ENCODE data around the gene EXOC6. TPM values are rescaled to one million over a fixed set of nuclear protein-coding genes. Genes with fewer than 3 reads are reported as not detected.

EXOC6 gene
- total RNA-seq, 1 experiment from 2014 or later: 12.9 TPM

DNA sequence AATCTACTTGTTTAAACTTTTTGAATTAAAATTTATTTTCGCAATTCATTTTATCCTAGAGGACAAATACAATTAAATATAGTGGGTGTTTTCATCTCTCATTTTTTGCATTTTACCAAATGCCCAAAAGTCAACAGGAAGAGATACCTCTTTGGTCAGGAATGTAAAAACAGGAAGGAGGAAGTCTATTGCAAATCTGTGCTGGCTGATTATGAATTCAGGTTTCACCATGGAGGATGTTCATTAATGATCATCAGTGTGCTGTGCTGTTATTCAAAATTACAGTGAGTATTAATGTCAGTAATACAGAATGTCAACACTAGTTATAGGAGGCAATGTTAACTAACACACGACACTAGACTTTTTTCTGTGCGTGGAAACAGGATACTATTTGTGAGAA is 24.7 kb downstream of the EXOC6 start (continued):
- no peak for TF ChIP-seq POLR2AphosphoS5 (IDR thresholded peaks at IDR 0.05; ENCODE audit: low read depth, low read length)
- no peak for TF ChIP-seq SIN3A (IDR thresholded peaks at IDR 0.05; ENCODE audit: low read depth)
- TF ChIP-seq SP1 (IDR thresholded peaks at IDR 0.05; ENCODE audit: low read depth): no peak

- Histone ChIP-seq H3K79me2 (ENCODE audit: insufficient read depth, low read length) (peaks cover 10% of the 10 kb centered on the region; the same call in 1 of the 2 replicates), H3K4me3 (replicated peaks in 1 of 2; ENCODE audit: low read depth in 1 of 2, low read length in 2 of 2) (no peak overlapping the region), H4K20me1 (ENCODE audit: insufficient read depth) (no peaks in the 10 kb centered on the region), H2AFZ (ENCODE audit: low read depth, low read length, poor library complexity, severe bottlenecking) (no peak overlapping the region), H3K9me3 (ENCODE audit: control insufficient read depth in 1 of 2, insufficient read depth in 1 of 2, low read depth in 1 of 2, low read length in 2 of 2) (no peaks in the 10 kb centered on the region), H3K36me3 (ENCODE audit: control insufficient read depth in 1 of 2, insufficient read depth in 2 of 2, low read length in 2 of 2) (no peaks in the 10 kb centered on the region), H3K4me2 (ENCODE audit: low read length) (no peak overlapping the region), H3K27me3 (ENCODE audit: insufficient read depth, low read length) (no peaks in the 10 kb centered on the region), H3K9me2 (ENCODE audit: insufficient read depth) (no peaks in the 10 kb centered on the region), H3K27ac (ENCODE audit: low read depth, low read length) (no peak overlapping the region), H3K9ac (ENCODE audit: low read length) (no peak overlapping the region), H3K4me1 (ENCODE audit: control insufficient read depth in 1 of 2, insufficient read depth in 2 of 2, low read length in 2 of 2) (no peaks in the 10 kb centered on the region)
- no peak for TF ChIP-seq CTCF (IDR thresholded peaks at IDR 0.05 in 2 of 3, conservative IDR thresholded peaks at IDR 0.05 in 1 of 3; ENCODE audit: borderline replicate concordance in 1 of 3, insufficient read depth in 1 of 3, low read depth in 2 of 3, low read length in 2 of 3)
- TF ChIP-seq FOSL1 (IDR thresholded peaks at IDR 0.05; ENCODE audit: low read depth): no peak
- no peak for TF ChIP-seq SRF (IDR thresholded peaks at IDR 0.05; ENCODE audit: low read depth)
- no peak for TF ChIP-seq ZFX (IDR thresholded peaks at IDR 0.05)
- TF ChIP-seq, protein P1, sequence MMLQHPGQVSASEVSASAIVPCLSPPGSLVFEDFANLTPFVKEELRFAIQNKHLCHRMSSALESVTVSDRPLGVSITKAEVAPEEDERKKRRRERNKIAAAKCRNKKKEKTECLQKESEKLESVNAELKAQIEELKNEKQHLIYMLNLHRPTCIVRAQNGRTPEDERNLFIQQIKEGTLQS (IDR thresholded peaks at IDR 0.05): no peak
- no peak for TF ChIP-seq RAD21 (IDR thresholded peaks at IDR 0.05; ENCODE audit: low read depth)
- TF ChIP-seq TCF7L2 (IDR thresholded peaks at IDR 0.05; ENCODE audit: borderline replicate concordance, extremely low read depth, insufficient read depth, insufficient read length): no peak
- TF ChIP-seq, protein P2, sequence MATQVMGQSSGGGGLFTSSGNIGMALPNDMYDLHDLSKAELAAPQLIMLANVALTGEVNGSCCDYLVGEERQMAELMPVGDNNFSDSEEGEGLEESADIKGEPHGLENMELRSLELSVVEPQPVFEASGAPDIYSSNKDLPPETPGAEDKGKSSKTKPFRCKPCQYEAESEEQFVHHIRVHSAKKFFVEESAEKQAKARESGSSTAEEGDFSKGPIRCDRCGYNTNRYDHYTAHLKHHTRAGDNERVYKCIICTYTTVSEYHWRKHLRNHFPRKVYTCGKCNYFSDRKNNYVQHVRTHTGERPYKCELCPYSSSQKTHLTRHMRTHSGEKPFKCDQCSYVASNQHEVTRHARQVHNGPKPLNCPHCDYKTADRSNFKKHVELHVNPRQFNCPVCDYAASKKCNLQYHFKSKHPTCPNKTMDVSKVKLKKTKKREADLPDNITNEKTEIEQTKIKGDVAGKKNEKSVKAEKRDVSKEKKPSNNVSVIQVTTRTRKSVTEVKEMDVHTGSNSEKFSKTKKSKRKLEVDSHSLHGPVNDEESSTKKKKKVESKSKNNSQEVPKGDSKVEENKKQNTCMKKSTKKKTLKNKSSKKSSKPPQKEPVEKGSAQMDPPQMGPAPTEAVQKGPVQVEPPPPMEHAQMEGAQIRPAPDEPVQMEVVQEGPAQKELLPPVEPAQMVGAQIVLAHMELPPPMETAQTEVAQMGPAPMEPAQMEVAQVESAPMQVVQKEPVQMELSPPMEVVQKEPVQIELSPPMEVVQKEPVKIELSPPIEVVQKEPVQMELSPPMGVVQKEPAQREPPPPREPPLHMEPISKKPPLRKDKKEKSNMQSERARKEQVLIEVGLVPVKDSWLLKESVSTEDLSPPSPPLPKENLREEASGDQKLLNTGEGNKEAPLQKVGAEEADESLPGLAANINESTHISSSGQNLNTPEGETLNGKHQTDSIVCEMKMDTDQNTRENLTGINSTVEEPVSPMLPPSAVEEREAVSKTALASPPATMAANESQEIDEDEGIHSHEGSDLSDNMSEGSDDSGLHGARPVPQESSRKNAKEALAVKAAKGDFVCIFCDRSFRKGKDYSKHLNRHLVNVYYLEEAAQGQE (IDR thresholded peaks at IDR 0.05; ENCODE audit: low read depth): no peak
- no peak for TF ChIP-seq EZH2 (IDR thresholded peaks at IDR 0.05)
- no peak for TF ChIP-seq SP1 (IDR thresholded peaks at IDR 0.05; ENCODE audit: low read depth)
- TF ChIP-seq MAX (IDR thresholded peaks at IDR 0.05): no peak
- no peak for TF ChIP-seq CBX3 (IDR thresholded peaks at IDR 0.05; ENCODE audit: low read depth)
- TF ChIP-seq POLR2AphosphoS5 (IDR thresholded peaks at IDR 0.05; ENCODE audit: low read depth, low read length): no peak
- TF ChIP-seq POLR2A (IDR thresholded peaks at IDR 0.05; ENCODE audit: borderline replicate concordance, extremely low read depth, insufficient read depth, insufficient read length): no peak
- no peak for TF ChIP-seq ELF1 (IDR thresholded peaks at IDR 0.05; ENCODE audit: borderline replicate concordance, low read depth)
- no peak for TF ChIP-seq EGR1 (IDR thresholded peaks at IDR 0.05; ENCODE audit: low read depth)
- ATAC-seq: no peak
- BruUV-seq (replicated peaks): no TSS peak
- no peak for DNase-seq (ENCODE audit: low read depth, low spot score)
- intact Hi-C loops (cut with micrococcal nuclease): loop anchor here (5.0 kb wide), 1 partner anchor 34 kb away; no protein-coding TSS in a partner anchor
- RAD21 ChIA-PET (ENCODE audit: low non-redundant PET in 1 of 2, low total read pairs in 2 of 2, uncharacterized antibody in 2 of 2, unreplicated experiment in 2 of 2): no interaction called here
- POLR2A ChIA-PET: no interaction called here
- CTCF ChIA-PET: interaction anchor here (1.0 kb wide), 1 partner anchor 33 kb away, joined by 3 read pairs; no protein-coding TSS in a partner anchor
These were observed 28.3 kb downstream of the EXOC6 start for GRCh38 chr10:92876509-92877036.
